Aorta (tissue), 5 donors: ENCODE data around the gene FBLN1. TPM values are rescaled to one million over a fixed set of nuclear protein-coding genes. Genes with fewer than 3 reads are reported as not detected.
A peak's percentile ranks its signal among the peaks of the same experiment; 100 is the strongest.

Experiments used
- ATAC-seq: fragments of 200-7000 bp; cut with Tn5 transposase; one replicate; pipeline ENCODE4 v1.9.1; 2022; ENCODE audit warnings: moderate library complexity; ENCODE audit not compliant: low FRiP score
- DNase-seq, 2 donors: peaks; one replicate each; pipeline ENCODE4 v3.0.0-alpha.2; 2020
- H3K27ac ChIP-seq, 2 donors: one replicate each; pipeline ENCODE4 v1.5.1; 2013; ENCODE audit warnings: low read length in 2 of 2, mild to moderate bottlenecking in 2 of 2, moderate library complexity in 2 of 2, control low read depth in 1 of 2, inconsistent platforms in 1 of 2, low read depth in 1 of 2
- H3K27me3 ChIP-seq, 2 donors: one replicate each; pipeline ENCODE4 v1.6.1; 2013; ENCODE audit warnings: control low read depth in 1 of 2, low read length in 1 of 2, mild to moderate bottlenecking in 1 of 2, moderate library complexity in 1 of 2; ENCODE audit not compliant: insufficient read depth in 2 of 2, control insufficient read depth in 1 of 2
- H3K36me3 ChIP-seq, 2 donors: one replicate each; pipeline ENCODE4 v1.6.1; 2013; ENCODE audit warnings: control low read depth in 1 of 2, low read length in 1 of 2, mild to moderate bottlenecking in 1 of 2; ENCODE audit not compliant: insufficient read depth in 2 of 2, control insufficient read depth in 1 of 2
- H3K4me1 ChIP-seq, 2 donors: one replicate each; pipeline ENCODE4 v1.6.1; 2013; ENCODE audit warnings: low read length in 2 of 2, control low read depth in 1 of 2, mild to moderate bottlenecking in 1 of 2, moderate library complexity in 1 of 2; ENCODE audit not compliant: insufficient read depth in 2 of 2, control insufficient read depth in 1 of 2
- H3K4me3 ChIP-seq, 2 donors: one replicate each; pipeline ENCODE4 v1.5.1; 2013; ENCODE audit warnings: low read length in 2 of 2, control low read depth in 1 of 2, mild to moderate bottlenecking in 1 of 2
- H3K9me3 ChIP-seq: one replicate; pipeline ENCODE4 v1.6.1; 2013; ENCODE audit warnings: mild to moderate bottlenecking, low read length; ENCODE audit not compliant: control insufficient read depth
- WGBS, 2 donors: extraction: QIAGEN DNeasy Blood & Tissue Kit; methylation state at CpG; one replicate each; pipeline ENCODE4 v1.1.7; 2013; 5-methylcytosine and 5-hydroxymethylcytosine counted together
- intact Hi-C, 2 donors: fragments of 100-400 bp; cut with DNase I; formaldehyde crosslinking; loops; one replicate each; pipeline versions ENCODE4 v1.14.2 to v1.15.0; 2022
- polyA plus RNA-seq, 2 donors: library from polyadenylated mRNA; stranded (reverse); fragments of 200-250 nt; gene quantifications; one replicate each; pipeline ENCODE4 v1.2.3, GENCODE V29; 2013
- total RNA-seq, 2 donors: library from RNA; stranded (reverse); fragmentation: NEBNext Ultra II Directional; extraction: Animal tissue kit (Norgen Biotek cat#: 25700); gene quantifications; one replicate each; pipeline ENCODE4 v1.2.1, GENCODE V29; 2021
- donor health status: healthy with polysubstance abuse.
- donor health status: Bipolar disorder and iron deficiency.
- donor health status: DM: no; HTN: no; CAD: no.
- donor health status: DM: no; HTN: no; CAD: no.
- donor health status: DM: yes; HTN: yes; CAD: no.

Gene FBLN1
- total and polyA plus RNA-seq, 4 donors, result 48.1 to 1,512 (median 391) TPM

DNA sequence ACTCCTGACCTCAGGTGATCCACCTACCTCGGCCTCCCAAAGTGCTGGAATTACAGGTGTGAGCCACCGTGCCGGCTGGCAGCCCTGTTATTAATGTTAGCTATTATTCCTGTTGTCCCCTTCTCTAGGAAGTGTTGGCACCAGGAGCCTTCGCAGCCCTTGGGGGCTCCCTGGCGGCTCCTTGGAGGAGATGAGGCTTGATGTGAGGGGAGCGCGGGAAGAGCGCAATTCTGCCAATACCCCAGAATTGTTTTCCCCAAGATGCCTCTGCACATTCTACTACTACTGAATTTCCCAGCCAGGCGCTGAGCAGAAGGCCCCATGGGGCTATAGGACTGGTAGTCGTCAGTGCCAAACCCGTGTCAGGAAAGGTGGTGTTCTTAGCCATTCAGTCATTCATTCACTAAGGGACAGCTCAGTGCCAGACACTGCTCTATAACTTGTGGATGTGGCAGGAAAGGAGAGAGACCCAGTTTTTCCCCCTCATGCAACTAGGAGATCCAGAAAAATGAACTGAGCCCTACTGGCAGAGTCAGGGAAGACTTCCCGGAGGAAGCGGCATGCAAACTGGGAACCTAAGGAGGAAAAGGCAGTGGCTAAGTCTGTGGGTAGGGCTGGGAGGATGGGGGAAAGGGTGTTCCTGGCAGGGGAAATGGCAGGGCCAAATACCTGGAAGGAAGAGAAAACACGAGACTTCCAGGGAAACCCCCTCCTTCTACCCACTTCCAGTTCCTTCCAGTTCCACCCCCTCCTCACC, 3.5 kb downstream of the FBLN1 start:
- no peak for ATAC-seq
- Histone ChIP-seq H3K27me3 (no peaks in the 10 kb centered on the region), H3K4me1 (no peaks in the 10 kb centered on the region), H3K9me3 (no peaks in the 10 kb centered on the region), H3K4me3 (no peak overlapping the region), H3K27ac (no peak overlapping the region), H3K36me3 (no peaks in the 10 kb centered on the region)
- DNase-seq, result peak in 1 of 2 donors; percentile 41
- 88 to 92% methylated on average over 14 of the region's 14 CpGs for WGBS, 2 donors
- intact Hi-C loops, result no loop called here

- H3K27me3 ChIP-seq, result no peaks in the 10 kb centered on the region
- DNase-seq, result peak in 1 of 2 donors; percentile 46
- H3K4me1 ChIP-seq, result no peaks in the 10 kb centered on the region
- no peak for ATAC-seq
- H3K9me3 ChIP-seq, result no peaks in the 10 kb centered on the region
- intact Hi-C loops, result no loop called here
- WGBS, 2 donors, result 74 to 80% methylated on average over 8 of the region's 8 CpGs
- no peak overlapping the region for H3K4me3 ChIP-seq
- no peak overlapping the region for H3K27ac ChIP-seq
- no peaks in the 10 kb centered on the region for H3K36me3 ChIP-seq
These were observed 4.2 kb downstream of the FBLN1 start for GRCh38 chr22:45506816-45507360.

GRCh38 chr22:45507798-45508197, 5.1 kb downstream of the FBLN1 start:
- intact Hi-C loops, result no loop called here

GRCh38 chr22:45508814-45509213, 6.1 kb downstream of the FBLN1 start:
- intact Hi-C loops, result no loop called here
- H3K27me3 ChIP-seq, result no peaks in the 10 kb centered on the region
- no peak overlapping the region for H3K4me3 ChIP-seq
- H3K36me3 ChIP-seq, result no peaks in the 10 kb centered on the region
- H3K9me3 ChIP-seq, result no peaks in the 10 kb centered on the region
- 92 to 95% methylated on average over 4 of the region's 4 CpGs for WGBS, 2 donors
- no peaks in the 10 kb centered on the region for H3K4me1 ChIP-seq
- no peak for ATAC-seq
- peak in 1 of 2 donors; percentile 18 for DNase-seq
- no peak overlapping the region for H3K27ac ChIP-seq

More at GRCh38 chr22:45507798-45508197, 5.1 kb downstream of the FBLN1 start:
- H3K4me1 ChIP-seq, result no peaks in the 10 kb centered on the region
- no peaks in the 10 kb centered on the region for H3K36me3 ChIP-seq
- no peaks in the 10 kb centered on the region for H3K9me3 ChIP-seq
- DNase-seq (no peak), ATAC-seq (no peak)
- H3K4me3 ChIP-seq, result no peak overlapping the region
- no peaks in the 10 kb centered on the region for H3K27me3 ChIP-seq
- WGBS, 2 donors, result 92 to 93% methylated on average over 6 of the region's 6 CpGs
- no peak overlapping the region for H3K27ac ChIP-seq

DNA sequence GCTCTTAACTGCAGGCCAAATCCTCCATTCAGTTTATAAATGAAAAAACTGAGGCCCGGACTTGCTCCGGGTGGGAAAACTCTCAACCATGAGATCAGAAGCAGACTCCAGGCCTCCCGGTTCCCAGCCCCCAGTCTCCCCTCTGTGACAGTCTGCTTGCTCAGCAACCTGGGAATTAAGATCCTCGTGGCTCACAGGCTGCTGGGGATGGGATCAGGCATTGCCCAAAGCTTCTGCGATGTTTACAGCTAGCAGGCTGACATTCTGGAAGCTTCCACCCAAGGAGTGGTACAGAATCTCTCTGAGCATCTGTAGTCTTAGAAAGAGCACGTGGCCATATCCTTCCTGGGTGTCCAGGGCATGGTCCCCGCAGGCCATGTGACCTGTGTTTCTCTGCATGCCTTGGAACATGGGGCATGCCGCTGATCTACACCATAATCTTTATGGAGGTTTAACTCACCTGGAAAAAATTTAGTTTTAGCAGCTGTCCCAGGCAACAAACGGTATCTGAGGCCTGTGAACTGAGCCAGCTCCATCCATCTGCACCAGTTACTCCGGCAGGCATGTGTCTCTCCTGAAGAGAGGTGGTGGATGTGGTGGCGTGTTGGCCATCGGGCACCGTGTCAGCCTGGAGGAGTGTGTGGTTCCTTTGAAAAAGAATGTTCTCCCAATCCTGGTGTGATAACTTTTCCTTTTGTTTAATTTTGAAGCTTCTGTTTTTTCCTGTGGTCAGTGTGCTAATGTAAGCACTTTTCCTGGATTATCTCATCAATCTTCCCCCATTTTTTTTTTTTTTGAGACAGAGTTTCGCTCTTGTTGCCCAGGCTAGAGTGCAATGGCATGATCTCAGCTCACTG, 7.9 kb downstream of the FBLN1 start:
- Histone ChIP-seq H3K36me3 (no peaks in the 10 kb centered on the region), H3K4me1 (no peaks in the 10 kb centered on the region), H3K9me3 (no peaks in the 10 kb centered on the region), H3K4me3 (no peak overlapping the region), H3K27me3 (no peaks in the 10 kb centered on the region), H3K27ac (no peak overlapping the region)
- ATAC-seq (no peak), DNase-seq (peak in 1 of 2 donors; percentile 32)
- 54 to 70% methylated on average over 14 of the region's 14 CpGs for WGBS, 2 donors
- intact Hi-C loops, result no loop called here

DNA sequence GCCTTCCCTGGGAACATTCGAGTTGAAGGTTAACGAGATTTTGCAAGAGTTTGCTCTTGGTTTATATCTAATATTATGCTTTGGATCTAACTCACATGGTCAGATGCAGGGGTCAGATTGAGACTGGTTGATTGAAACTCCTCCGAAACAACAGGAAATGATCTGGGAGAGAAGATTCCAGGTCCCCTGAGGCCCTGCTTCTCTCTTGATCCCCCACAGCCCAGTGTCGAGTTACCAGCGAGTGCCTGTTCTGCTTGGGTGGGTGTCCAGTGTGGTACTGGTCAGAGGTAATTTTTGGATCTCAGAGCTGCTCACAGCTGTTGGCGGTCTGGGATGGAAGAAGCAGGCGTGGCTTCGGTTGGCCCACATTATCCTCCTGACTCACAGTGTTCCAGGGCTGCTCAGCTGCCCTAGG, 9.2 kb downstream of the FBLN1 start:
- DNase-seq (peak; percentile 80 to 86), ATAC-seq (peak; percentile 81)
- Histone ChIP-seq H3K4me3 (no peak overlapping the region), H3K27ac (peak overlapping the region in 1 of 2 donors; percentile 25), H3K9me3 (no peaks in the 10 kb centered on the region), H3K4me1 (no peaks in the 10 kb centered on the region), H3K27me3 (no peaks in the 10 kb centered on the region), H3K36me3 (no peaks in the 10 kb centered on the region)
- intact Hi-C loops, result no loop called here
- WGBS, 2 donors, result 9 to 12% methylated on average over 8 of the region's 8 CpGs

DNA sequence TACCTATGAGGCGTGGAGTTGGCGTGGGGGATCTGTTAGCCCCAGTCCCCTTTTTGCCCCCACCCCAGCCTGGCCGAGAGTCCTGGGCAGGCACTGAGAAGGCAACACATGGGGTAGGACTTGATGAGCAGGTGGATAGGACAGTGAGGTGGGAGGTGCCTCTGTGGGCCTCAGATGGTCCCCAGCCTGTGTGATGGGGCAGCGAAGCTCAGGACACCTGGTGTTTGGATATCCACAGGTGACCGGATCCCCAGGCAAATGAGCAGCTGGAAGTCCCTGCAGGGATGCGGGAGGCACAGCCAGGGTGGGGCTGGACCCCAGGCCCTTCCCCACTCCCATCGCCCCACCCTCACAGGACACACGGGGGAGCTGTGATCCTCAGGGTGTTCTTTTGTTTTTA, 9.7 kb downstream of the FBLN1 start:
- 77 to 80% methylated on average over 8 of the region's 8 CpGs for WGBS, 2 donors
- Histone ChIP-seq H3K27ac (peak overlapping the region in 1 of 2 donors; percentile 25), H3K9me3 (no peaks in the 10 kb centered on the region), H3K36me3 (no peaks in the 10 kb centered on the region), H3K27me3 (no peaks in the 10 kb centered on the region), H3K4me1 (no peaks in the 10 kb centered on the region), H3K4me3 (no peak overlapping the region)
- DNase-seq, result no peak
- intact Hi-C loops, result no loop called here
- ATAC-seq, result no peak

GRCh38 chr22:45515676-45516075, 13.0 kb downstream of the FBLN1 start:
- H3K27ac ChIP-seq, result no peak overlapping the region
- ATAC-seq (no peak), DNase-seq (no peak)
- 16 to 23% methylated on average over 9 of the region's 9 CpGs for WGBS, 2 donors
- H3K4me1 ChIP-seq, result no peaks in the 10 kb centered on the region
- H3K27me3 ChIP-seq, result no peaks in the 10 kb centered on the region
- intact Hi-C loops, result no loop called here
- H3K9me3 ChIP-seq, result no peaks in the 10 kb centered on the region
- H3K36me3 ChIP-seq, result no peaks in the 10 kb centered on the region
- no peak overlapping the region for H3K4me3 ChIP-seq
